HG03064 (cell line): ENCODE measurements around the gene FOCAD.
"Not testable (repeated sequence)": the region's sequence is repeated elsewhere in the genome, so short reads cannot be mapped to it uniquely, and the experiment has no call there.

Source experiments
- ATAC-seq: cut with Tn5 transposase; IDR thresholded peaks from one replicate; pipeline ENCODE4 v1.9.1; 2021; ENCODE audit warnings: low read depth; ENCODE audit not compliant: unreplicated experiment

Gene FOCAD

DNA sequence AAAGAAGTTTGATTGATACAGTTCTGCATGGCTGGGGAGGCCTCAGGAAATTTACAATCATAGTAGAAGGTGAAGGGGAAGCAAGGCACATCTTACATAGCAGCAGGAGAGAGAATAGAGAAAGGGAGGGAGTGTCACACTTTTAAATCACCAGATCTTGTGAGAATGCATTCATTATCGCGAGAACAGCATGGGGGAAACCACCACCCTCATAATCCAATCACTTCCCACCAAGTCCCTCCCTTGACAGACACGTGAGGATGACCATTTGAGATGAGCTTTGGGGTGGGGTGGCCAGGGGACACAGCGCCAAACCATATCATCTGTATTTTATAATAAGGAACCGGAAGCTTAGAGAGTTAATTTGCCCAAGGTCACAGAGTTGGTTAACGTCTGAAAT lies 13.7 kb upstream of the FOCAD start:
- no peak for ATAC-seq

DNA sequence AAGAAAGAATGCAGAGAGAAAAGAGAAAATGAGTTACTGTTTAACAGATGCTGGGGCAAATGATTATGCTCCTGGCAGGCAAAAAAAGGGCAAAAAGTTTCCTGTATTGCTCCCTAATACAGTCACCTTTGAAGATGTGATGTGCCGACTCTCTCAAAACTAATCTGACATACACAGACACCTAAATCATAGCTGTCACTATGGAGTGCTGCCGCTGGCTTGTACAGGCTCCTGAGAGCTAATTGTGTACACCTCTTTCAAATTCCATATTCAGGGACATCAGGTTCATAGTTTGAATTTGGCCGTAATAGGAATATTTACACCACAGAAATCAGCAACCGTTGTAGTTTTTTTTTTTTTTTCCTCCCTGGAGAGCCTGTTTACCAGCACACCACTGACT lies 12.4 kb upstream of the FOCAD start:
- ATAC-seq = no peak

DNA sequence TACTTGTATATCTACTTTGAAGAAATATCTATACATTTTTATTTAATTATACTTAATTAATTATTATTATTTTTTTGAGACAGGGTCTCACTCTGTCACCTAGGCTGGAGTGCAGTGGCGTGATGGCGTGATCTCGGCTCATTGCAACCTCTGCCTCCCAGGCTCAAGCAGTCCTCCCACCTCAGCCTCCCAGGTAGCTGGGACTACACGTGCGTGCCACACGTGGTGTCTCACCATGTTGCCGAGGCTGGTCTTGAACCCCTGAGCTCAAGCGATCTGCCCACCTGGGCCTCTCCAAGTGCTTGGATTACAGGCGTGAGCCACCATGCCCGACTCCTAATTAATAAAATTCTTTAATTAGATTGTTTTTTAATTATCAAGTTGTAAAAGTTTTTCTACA lies 10.5 kb upstream of the FOCAD start:
- not testable (repeated sequence) for ATAC-seq

DNA sequence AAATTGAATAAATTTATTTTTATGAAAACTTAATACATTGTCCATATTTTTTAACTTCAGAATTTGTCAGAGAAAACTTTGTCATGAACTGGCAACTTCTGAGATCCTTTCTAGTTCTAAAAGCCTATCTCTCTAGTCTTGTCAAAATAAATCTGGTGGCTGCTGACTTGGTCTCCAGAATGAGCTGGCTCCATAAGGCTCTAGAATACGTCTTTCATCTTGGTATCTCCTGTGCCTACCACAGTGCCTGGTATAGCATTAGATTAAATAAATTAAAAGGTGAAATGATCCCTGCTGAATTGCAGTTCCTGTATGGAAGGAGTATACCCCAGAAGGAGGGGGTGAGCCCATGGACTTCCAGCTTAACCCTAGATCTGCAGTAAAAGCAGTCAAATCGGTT lies 2.6 kb upstream of the FOCAD start:
- no peak for ATAC-seq

DNA sequence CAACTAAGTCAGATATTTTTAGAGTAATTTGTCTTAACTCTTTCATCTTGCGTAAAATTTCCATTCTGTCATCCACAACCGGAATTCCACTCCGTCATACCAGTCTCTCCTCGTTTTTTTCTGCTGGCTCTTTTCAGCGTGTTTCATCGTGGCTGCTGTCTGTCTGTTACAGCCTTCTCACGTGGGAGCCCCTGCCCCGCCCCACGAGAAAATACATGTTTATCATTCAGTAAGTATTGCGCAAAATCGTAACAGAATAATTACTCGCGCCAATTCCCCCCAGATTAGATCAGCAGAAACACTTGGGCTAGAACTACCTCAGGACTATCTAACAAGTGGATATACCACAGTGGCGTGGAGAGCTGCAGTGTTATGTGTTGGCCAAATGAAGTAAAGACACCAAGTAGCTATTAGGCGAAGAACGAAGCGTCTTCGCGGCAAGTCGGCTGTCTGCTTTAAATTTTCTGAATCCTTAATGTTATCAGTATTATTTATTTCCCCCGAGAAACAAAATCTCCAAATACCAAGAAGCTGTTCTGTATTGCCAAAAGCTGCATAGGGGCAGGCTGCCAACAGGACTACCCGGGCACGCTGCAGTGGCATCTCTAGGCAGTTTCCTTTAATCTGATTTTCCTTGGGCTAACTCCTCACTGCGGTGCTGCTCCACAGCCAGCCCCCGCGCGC lies 566 bp upstream of the FOCAD start:
- no peak for ATAC-seq

DNA sequence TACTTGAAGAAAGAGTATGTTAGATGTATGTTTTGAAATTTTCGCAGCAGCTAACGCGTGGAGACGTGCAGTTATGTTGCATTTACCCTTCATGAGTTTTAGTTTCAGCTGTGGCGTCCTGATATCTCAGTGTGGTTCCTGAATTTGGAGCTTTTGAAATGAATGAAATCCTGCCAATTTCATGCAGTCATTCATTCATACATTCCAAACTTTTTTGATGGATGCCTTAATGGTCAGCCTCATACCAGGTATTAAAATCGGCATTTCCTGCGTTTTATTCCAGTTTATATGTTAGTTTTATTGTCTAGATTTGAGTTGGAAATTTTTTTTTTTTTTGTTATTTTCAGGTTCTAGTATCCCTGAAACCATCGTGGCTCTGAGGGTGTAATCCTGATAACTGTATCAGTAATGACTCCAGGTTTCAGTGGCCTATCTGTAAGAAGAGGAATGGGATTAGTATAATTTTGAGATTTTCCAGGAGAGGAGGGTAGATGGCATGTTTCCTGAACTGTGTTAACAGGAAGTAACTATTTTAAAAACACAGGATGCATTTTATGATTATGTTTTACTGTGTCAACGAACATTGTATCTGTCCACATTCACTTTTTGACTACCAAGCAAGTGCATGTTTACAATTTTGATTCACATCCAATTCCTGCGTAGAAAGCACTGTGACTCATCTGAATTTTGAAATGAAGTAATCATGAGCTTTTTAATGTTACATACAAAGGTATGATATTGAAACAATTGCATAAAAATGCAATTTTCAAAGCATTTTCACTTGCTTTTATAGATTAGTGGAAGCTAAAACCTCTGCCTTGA lies 1.0 kb downstream of the FOCAD start:
- ATAC-seq = peak; percentile 4

DNA sequence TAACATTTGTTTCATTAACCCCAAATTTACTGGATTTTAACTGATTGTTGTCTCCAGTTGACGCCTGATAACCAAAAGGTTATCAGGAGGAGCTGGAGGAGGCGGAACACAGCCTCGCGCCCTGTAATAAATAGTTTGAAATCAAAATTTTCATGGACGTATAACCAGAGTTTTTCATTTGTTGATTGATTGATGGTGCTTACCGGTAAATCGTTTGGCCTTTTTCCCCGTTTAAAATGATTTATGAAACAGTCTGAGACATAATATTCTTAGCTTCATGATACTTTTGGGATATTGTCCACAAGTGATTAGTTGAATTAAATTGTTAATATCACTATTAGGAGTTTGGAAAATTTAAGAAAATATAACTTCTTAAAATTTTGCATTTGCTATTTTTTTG lies 1.7 kb downstream of the FOCAD start:
- no peak for ATAC-seq

DNA sequence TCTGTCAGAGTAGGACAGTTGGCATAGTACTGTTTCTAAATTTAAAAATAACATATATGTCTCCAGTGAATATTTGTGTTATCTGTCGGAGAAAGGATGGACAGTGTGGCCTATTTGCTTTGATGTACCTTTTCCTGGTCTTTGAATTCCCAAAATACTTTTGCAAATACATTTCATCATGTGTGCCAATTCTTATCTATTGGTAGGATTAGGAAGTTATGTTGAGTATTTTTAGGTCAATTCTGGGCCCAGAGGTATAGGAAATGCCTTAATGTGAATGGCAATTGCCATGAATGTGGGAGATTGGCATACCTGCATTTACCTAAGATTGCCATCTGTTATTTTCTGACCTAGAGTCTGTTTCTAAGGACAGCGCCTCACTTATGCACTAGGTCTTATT lies 5.8 kb downstream of the FOCAD start:
- no peak for ATAC-seq

DNA sequence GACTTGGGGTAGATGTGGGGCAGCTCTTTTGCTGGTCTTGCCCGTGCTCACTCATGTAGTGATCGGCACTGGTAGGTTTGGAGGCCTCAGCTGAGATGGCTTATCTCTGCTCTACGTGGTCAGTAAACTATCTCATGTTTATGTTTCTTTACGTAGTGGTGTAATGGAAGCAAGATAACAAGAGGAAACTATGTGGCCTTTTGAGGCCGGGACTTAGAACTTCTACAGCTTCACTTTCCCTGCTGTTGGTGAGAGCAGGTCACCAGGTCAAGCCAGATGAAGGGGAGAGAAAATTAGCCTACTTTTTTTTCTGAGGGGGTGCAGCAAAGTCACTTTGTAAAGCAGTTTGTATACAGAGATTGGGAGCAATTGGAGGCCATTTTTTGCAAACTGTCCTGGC lies 8.5 kb downstream of the FOCAD start:
- no peak for ATAC-seq

DNA sequence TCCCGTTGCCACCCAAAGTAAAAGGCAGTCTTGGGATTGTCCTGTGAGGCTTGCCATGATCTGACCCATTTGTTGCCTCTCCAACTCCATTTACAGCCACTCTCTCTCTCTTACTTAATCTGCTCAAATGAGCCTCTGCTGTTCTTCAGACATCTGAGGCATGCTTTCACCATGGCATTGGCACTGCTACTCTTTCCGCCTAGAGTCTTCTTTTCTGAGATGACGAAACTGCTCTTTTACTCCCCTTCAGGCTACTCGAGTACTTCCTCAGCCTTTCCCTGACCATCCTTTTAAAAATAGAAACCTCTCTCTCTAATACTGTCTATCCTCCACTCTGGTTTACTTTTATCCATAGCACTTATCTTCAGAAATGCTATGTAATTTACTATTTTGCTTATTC lies 9.0 kb downstream of the FOCAD start:
- ATAC-seq = no peak

DNA sequence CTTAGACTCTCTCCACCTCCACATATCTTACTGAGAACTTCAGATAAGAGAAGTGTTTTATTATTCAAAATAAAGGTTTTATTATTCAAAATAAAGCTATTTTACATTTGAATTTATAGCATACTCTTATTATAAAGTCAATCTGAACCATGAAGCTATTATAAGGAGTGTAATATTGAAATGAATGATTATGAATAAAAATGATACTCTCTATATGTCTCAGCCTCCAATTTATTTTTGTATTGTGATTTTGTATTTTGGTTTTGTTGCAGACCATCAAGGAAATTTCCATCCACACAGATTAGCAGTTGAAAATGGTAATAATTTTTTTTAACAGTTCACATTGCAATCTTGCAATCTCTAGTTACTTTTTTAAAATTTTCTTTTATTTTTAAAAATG lies 10.2 kb downstream of the FOCAD start:
- ATAC-seq = no peak

DNA sequence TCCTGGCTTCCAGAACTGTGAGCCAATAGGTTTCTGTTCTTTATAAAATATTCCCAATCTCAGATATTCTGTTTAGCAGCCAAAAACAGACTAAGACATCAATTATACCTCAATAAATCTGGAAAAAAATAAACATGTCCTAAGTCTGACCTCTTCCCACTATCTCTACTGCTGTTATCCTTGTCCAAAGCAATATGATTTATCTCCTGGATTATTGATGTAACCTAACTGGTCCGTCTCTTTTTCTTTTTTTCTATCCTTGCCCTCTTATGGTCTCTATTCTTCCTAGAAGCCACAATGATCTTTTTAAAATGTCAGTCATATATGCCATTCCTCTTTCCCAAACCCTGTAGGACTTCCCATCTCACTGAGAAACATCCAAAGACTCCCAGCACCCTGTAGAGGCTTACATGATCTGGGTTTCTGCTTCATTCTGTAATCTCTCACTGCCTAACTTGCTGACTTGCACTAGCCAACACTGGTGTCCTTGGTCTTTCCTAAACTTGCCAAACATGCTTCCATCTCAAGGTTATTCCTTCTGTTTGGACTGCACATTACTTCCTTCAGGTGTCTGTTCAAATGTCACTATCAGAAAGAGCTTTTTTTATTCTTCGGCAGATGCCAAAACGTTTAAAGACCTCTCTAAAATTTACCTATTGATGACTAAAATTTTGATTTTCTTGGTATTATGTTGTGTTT lies 13.1 kb downstream of the FOCAD start:
- no peak for ATAC-seq

DNA sequence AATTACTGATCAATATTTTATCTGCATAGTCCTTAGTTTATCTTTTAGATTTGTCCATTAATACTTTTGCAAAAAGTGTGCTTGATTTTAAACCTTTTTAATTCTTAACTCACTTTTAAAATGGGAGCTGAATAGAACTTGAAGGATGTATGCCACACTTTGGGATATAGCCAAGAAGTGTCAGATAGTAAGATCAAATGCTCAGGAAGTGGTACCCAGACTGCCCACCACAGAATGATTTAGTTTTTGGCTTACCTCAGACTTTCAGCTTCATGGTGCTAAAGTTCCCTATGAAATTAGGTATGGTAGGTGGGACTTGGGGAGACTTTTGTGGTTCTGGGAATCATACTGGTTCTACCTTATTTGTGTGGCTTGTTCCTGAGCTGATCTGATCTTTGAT lies 14.7 kb downstream of the FOCAD start:
- ATAC-seq = no peak

DNA sequence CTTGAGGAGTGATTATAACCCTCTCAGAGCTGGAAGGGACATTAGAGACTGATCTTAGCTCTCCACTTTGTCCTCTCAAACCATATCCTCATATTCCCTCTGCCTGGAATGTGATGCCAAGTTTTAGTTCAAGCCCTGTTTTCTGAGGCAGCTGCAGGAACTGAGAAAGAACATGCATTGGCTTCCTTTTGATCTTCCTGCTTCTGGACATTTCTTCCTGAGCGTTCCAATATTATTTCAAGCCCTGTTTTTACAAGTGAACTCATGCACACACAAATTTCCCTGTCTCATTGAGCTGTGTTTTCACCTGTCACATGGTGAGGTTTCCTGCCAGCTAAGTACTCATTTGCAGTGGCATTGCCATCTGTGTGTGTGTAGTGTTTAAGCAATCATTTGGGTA lies 17.0 kb downstream of the FOCAD start:
- no peak for ATAC-seq

DNA sequence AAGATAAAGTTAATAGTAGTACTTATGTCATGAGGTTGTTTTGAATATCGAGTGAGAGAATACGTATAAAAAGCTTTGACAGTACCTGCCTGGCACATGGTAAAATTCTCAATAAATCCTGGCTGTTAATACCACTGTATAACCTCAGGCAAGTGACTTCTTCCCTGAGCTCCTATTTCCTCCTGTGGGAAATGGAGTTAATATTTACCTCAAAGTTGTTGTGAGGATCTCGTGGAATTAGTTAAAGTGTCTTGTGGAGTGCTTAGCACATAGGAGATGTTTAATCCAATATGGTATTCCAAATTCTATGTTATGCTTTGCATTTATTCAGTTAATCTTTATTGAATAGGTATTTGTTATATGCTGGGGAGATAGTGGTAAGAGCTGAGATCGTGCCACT lies 18.5 kb downstream of the FOCAD start:
- ATAC-seq = no peak

DNA sequence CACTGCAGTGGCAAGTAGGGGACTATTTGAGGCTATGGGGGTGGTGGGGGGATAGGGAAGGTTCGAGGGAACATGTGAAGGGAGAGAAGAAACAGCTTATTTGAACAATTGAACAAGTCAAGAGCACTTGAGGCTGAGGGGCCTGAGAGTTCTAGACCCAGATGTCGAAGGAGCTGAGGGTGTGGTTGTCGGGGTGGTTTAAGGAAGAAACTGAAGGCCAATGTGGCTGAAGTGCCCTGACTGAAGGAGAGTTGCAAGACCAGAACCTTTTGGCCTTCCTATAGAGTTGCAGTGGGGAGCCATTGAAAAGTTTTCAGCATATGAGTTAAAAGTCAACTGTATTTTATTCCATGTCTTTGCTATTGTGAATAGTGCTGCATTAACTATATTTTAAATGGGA lies 19.1 kb downstream of the FOCAD start:
- ATAC-seq = no peak

DNA sequence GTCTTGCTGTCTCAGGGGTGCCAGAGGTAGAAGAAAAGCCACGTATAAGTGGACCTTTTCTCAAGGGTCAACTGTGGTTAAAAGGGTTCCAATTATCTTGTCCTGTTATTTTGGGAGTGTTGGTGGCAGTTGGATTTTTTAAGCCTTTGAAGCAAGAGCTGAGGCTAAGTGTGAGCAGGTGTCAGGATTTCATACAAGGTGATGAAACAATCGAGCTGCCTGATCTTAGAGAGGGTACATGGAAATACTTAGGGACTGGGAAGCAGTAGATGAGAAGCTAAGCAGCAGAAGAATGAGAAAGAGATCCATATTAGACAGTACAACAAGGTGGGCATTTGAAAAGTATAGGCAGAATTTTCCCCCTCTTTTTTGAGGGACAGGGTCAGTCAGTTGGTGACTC lies 23.6 kb downstream of the FOCAD start:
- no peak for ATAC-seq

DNA sequence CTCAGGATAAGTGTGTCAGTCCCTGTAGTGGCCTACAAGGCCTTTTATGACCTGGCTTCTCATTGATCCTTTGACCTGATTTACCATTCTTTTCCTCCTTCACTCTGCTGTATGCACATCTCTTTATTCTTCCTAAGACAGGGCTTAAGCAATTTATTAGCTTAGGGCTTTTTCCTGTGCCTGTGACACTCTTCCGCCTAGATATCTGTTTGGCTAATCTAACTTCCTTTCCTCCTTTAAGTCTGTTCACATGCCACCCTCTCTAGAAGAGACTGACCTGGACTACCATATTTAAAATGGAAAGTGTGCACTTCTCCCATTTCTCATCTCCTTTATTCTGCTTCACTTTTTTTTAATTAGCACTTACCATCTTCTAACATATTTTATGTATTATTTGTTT lies 29.1 kb downstream of the FOCAD start:
- no peak for ATAC-seq

DNA sequence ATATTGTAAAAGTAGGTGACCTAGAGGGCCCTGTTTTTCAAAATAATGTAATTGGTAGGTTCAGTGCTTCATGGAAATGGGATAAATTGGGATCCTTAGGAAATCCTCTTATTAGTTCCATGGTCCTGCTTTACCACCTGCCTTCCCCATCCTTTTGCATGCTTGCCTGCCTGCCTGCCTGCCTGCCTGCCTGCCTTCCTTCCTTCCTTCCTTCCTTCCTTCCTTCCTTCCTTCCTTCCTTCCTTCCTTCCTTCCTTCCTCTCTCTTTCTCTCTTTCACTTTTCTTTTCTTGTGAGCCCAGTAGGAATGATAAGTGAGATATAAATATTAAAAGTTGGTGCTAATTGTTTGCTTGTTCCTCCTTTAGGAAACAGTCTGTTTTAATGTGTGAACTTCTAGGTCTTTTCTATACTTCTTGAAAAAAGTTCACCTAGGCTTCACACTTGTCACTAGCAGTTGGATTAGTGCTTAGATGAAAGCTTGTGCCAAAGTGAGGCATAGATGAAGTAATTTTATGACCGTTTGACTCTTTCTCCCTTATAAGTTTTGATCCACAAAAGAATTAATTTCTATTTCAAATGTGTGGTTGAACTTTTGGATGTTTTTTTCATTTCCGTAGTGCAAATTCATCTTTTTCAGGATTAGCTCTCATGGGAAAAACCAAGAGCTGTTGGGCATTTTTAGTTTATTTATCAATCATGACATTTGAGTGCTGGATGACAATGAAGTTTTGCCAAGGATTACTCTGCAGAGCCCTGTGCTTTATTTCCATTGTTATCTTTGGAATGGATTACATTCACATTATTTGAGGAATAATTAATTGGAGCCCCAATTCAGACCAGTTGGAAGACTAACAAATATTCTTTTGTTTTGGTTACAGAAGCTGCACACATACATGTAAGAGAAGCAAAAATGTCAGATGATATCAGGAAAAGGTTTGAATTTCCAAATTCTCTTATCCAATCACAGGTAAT lies 30.7 kb downstream of the FOCAD start:
- no peak for ATAC-seq

DNA sequence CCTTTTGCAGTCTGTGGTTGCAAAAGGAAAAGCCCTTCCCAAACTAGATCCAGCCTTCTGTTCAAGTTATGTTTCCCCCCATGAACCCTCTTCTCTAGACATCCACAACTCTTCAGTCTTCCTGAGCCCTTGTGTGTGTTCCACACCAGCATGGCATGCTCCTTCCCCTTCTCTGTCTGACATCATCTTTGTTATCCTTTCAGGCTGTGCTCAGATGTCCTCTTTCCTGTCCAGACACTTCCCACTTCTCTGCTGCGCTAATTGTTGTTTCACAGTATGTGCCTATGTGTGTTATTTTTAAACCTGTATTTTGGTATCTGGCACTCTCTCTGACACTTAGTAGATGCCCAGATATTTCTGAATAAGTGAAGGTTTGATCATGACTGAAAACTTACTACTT lies 38.2 kb downstream of the FOCAD start:
- ATAC-seq = no peak

DNA sequence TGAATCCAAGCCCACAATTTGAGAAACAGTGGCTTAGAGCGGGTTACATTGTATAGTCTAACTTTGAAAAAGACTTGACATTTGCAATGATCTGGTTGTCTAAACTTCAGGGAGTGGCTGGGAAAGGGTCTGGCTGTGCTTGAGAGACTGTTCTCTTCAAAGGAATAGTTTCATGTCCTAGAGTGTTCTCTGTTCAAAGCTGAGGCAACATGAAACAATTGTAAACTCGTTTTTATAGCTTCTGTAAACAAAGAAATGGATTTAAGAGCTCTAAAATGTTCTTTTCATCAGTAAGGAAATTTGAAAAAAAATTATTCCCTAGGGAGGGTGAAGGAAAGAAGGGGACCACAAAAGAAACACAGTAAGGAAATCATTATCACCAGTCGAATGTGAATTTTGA lies 41.6 kb downstream of the FOCAD start:
- ATAC-seq = no peak
